ENCODE data around the gene SELENON.

The SELENON gene

DNA sequence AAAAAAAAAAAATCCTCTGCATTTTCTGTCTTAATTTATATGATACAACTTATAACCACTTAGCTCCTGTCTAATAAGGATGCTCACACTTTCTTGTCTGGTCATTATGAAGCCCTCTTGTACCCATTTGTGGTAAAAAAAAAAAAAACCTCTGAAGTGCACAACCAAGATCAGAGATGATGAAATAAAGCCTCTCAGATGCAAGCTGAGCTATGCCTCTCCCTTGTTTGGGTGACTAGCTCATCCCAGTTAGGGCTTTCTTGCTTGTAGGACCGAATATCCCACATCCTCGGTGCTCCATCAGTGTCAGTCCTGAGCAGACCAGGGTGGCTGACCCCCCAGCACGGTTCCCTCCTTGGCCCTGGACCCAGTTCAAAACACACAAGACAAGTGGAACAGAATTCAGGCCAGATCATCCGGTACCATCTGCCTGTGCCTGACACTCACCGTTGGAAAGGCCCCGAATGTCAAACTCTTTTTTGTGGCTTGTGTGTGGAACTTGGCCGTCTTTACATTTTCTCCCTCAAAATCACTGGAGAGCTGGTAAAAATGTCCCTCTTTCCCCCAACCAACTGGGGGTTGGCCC is 6.3 kb upstream of the SELENON start:
- DNase-seq (ENCODE audit: low read depth) = no peak

DNA sequence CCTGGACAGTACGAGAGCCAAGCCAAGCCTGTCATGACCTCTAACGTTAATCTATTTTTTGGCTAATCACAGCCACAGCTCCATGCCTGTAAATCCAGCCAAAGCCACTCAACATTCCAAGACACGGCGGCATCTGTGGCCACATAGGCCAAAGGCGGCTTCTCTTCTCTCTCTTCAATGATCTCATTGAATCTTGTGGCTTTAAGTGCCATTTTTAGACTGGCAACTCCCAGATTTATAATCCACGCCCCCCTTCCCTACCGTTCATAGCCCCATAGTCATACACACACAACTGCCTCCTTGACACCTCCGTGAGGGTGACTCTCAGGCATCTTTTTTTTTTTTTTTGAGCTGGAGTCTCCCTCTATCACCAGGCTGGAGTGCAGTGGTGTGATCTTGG is 5.7 kb upstream of the SELENON start:
- no peak for DNase-seq (ENCODE audit: low read depth)

DNA sequence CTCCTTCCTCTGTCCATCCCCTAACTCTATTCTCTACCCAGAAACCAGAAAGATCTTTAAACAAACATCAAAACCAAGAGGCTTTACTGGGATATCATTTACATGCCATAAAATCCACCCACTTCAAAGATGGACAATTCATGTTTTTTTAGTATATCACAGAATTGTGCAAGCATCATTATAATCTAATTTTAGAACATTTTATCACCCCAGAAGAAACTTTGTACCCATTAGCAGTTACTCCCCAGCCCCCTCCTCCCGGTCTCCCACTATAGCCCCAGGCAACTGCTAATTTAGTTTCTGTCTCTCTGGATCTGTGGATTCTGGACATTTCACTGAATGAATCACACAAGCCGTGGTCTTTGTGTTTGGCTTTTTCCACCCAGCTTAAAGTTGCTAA is 4.8 kb upstream of the SELENON start:
- DNase-seq (ENCODE audit: low read depth) = no peak

DNA sequence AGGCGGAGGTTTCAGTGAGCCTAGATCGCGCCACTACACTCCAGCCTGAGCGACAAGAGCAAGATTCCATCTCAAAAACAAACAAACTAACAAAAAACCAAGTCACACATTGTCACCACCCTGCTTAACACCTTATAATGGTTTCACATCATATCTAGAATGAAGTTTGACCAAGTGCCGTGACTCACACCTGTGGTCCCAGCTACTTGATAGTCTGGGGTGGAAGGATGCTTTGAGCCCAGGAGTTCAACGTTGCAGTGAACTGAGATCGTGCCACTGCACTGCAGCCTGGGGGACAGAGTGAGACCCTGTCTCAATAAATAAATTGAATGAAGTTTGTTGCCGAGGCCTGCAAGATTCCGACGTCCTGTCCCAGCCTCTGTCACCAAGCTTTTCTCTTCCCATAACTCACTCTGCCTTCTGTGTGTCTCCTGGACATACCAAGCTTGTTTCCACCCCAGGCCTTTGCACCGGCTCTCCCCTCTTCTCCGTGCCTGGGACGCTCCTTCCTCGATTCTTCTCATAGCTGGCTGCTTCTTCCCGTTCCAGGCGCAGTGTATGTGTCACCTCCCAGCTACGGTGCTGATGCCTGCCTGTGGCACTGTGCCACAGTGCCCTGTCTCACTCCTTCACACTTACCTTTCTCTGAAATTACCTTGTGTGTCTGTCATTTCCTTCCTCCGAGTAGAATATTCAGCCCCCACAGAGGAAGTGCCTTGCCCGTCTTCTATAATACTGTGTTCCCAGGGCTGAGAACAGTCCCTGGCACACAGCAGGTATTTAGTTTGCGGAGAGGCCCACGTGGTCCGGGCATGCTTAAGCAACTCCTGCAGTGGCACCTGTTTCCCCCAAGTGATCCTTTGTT is 3.8 kb upstream of the SELENON start:
- peak; percentile 39 for DNase-seq (ENCODE audit: low read depth)

DNA sequence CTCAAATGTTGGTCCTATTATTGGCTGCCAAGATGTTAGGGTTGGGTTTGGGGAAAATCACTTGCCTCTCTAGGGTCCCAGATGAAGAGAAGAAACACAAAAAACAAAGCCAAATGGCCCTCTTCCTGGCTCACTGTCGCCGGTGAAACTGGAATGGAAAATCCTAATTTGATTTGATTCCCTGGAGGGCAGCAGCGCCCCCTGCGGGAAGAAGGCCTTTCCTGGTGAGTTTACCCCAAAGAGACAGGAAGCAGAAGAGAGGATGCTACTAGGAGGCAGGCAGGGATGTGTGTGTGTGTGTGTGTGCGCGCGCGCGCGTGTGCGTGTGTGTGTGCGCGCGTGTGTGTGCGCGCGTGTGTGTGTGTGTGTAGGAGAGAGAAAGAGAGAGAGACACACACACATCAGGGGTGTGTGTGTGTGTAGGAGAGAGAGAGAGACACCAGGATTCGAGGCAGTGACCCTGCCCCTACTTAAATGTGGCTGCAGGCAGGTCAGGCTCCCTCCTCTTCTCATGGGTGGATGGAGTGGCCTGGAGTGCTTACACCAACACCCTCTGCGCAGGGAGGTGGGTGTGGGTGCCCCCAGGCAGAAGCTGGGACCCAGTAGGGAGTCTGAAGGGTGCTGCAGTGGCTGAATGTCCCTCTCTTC is 3.1 kb upstream of the SELENON start:
- DNase-seq (ENCODE audit: low read depth) = peak; percentile 57

DNA sequence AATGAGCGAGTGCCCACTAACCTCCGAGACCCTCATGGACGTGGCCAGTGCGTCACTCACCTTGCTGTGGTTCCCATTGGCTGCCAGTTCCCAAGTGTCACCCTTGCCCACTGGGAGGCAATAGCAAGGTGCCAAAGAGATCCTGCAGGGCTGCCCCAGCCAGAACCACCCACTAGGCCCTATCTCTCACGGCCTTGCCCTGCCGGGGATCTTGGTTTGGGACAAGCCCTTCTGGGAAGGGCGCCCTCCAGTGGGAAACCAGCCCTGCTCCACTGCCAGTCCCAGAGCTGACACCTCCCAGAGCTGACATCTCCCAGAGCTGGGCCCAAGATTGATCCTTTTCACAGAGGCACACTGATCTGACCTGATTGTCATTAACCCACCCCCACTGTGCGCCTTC is 2.1 kb upstream of the SELENON start:
- DNase-seq (ENCODE audit: low read depth) = no peak

DNA sequence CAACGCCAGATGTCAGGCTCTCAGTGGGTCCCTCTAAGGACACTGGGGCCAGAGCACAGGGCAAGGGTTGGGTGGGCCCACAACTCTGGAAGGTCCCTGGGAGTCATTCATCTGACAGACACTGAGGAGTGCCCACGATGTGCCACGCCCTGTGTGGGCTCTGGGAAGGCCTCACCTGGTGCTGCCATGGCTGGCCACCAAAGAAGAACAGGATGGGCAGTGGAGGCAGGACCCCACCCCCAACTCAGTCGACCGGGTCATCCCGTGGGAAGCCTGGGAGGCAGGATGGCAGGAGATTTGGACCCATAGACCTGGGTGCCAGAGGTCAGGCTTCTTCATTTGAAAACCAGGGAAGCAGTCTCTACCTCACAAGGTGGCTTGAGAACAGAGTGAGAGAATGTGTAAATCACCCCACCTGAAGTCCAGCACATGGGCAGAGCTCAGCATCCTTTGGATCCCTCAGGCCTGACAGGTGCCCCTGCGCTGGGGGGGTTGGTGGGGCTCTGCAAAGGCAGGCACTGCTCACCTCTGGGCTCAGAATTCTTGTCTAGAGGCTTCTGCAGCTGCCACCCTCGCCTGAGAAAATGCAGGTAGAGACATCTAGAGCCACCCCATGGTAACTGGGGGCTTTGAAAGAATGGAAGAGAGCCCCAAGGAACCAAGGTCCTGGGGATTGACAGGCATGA is 1.2 kb upstream of the SELENON start:
- no peak for DNase-seq (ENCODE audit: low read depth)

DNA sequence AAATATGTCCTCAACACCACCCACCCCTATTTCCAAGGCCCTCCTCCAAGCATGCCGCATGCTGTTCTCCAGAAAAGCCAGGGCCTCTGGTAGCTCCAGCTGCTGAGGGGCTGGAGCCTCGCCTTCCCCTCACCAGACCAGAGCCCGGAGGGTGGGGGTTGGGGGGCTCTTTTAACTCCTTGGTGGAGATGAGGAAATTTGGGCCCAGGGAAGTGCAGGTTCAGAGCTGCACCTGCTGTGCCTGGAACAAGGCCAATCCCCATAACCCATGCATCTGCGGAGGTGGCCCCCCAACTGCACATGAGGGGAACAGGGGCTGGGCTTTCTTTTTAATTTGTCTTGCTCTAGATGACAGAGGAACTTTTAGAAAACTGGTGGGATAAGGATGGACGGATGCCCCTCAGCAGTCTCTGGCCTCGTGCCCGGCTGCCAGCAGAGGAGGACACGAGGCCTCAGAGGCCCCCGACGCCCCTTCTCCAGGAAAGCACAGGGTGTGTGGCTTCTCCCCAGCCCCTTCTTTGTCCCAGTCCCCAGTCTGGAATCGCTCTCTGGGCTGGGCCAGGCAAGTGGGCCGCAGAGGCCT is 550 bp upstream of the SELENON start:
- DNase-seq (ENCODE audit: low read depth) = no peak

DNA sequence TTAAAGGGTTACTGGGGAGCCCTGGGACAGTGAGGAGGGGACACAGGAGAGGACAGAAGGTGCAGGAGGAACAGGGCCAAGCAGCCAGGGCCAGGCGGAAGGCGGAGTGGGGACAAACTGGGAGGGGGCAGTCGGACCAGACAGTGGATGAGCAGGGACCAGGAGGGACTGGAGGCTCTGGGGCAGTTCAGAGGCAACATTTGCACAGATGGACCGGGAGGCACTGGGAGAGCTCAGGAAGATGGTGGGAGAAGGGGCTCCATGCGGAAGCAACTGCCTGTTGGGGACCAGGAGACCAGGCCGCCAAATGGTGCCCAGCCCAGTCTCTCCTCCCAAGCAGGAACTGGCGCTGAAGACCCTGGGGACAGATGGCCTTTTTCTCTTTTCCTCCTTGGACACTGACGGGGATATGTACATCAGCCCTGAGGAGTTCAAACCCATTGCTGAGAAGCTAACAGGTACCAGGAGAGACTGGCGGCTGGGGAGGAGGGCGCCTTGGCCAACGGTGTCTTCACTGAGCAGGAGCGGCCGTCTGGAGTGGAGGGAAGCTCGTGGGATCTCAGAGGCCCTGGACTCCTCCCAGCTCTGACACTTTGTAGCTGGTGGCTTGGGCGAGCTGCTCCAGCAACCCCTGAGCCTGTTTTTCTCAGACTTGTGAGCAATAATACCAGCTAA is 847 bp downstream of the SELENON start:
- DNase-seq (ENCODE audit: low read depth) = no peak

DNA sequence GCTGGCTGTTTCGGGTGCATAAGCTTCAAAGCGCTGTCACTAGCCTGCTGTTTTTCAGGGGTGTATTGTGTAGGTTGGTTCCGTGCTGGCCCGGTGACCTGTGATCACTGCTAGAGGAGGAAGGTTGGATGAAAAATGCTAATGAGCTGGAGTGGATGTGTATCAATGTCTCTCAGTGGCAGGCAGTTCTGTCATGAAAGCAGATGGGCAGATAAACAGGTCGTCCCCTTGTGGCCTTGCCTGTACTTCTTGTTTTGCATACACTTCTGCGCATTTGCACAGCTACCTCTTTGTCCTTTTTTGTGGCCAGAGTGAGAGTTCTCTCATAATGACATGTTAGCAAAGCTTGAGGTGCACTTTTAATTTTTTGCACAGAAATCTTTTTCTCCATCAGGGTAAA is 2.9 kb downstream of the SELENON start:
- DNase-seq (ENCODE audit: low read depth) = no peak

DNA sequence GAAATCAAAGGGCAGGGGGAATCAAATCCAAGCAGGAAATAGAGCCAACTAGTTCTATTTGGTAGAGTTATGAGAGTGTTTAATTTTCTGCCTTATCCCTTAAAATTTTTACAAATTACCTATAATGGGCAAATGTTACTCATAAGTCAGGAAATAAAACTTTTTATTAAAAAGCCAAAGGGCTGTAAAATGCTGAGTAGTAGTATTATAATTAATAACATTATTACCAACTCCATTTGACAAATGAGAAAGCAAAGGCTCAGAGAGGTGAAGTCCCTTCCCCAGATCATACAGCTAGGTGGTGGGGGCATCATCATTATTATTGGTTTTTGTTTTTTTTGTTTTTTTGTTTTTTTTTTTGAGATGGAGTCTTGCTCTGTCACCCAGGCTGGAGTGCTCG is 3.4 kb downstream of the SELENON start:
- DNase-seq (ENCODE audit: low read depth) = no peak

DNA sequence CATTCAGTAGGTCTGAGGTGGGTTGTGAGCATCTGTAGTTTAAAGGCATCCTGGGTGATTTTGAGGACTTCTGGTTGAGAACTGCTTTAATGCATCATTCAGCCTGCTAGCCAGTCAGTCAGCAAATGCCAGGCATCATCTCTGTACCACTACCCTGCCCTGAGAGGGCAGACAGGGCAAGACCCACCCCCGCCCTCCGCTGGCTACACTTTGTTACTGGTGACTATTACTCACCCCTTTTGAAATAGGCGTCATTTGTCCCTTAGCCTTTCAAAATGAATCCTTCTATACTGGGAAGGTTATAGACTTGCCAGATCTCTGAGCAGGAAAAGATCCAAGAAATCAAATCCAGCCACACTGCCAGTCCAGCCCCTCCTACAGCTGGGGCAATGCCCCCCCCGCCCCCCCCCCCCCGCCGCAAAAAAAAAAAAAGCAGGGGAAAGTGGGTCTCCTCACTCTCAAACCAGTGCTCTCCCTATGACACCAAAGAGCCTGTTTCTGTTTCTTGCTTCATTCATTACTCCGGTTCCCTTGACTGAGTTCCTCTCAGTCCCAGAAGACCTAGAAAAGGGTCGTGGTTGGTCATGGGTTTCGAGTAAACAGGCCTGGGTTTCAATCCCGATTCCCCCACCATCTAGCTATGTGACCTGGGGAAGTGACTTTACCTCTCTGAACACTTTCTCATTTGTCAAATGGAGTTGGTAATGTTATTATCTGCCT is 4.4 kb downstream of the SELENON start:
- no peak for DNase-seq (ENCODE audit: low read depth)

DNA sequence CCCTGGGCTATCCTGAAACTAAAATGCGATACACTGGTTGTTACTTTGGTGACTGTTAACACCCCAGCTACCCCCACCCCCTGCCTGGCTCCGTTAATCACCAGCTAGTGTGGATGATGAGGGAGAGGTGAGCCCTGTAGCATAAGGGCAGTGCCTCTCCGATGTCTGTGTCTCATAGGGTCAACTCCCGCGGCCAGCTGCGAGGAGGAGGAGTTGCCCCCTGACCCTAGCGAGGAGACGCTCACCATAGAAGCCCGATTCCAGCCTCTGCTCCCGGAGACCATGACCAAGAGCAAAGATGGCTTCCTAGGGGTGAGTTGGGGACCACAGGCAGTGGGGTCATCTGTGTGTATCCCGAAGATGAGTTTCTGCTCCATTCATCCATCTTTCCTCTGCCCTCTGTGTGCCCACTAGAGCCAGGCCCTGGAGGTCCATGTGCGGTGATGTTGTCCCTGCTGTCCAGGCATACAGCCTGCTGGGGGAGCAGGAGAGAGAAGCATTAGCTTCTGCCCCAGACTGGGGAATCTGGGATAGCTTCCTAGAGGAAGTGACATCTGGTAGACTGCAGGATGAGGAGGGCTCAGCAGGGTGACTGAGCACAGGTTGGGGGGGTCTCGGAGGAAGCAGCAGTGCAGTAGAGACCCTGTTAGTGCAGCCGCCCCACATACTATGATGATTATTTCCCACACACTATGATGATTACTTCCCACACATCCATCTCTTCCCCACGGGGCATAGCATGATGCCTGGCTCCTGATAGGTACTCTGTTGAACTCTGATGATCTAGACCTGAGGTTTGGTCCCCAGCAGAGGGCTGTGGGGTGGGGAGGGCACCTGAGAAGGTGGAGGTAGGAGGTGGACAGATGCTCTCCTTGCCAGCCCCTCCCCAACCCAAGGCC is 5.2 kb downstream of the SELENON start:
- no peak for DNase-seq (ENCODE audit: low read depth)

DNA sequence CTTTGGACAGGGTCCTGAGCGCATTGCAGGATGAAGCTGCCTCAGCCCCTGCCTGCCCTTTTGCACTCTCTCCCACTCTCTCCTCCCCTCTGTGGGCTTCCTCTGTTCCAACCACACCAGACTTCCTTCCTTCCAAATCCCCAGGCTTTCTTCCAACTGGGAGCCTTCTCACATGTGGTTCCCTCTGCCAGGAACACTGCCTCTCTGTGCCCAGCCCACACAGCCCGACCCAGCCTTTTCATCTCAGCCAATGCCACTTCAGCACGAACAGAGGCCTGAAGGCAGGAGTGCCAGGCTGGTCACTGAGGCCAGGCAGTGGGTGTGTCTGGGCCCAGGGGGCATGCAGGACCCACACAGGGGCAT is 5.9 kb downstream of the SELENON start:
- DNase-seq (ENCODE audit: low read depth) = no peak

DNA sequence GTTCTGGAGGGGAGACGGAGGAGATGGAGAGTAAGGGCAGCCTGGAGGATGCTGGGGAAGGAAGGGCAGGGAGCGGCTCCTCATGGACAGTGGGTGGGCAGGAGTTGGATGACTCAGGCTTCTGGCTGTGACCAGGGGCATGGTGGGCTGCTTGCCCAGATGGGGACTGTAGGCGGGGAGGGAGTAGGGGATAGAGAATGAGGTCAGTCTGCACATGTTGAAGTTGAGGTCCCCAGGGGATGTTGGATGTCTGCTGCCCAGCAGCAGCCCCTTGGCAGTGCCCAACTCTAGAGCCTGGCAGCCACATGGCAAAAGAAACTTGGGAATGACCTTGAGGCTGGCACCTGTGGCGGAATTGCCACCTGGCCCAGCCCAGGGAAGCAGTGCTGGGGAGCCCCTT is 6.4 kb downstream of the SELENON start:
- no peak for DNase-seq (ENCODE audit: low read depth)

DNA sequence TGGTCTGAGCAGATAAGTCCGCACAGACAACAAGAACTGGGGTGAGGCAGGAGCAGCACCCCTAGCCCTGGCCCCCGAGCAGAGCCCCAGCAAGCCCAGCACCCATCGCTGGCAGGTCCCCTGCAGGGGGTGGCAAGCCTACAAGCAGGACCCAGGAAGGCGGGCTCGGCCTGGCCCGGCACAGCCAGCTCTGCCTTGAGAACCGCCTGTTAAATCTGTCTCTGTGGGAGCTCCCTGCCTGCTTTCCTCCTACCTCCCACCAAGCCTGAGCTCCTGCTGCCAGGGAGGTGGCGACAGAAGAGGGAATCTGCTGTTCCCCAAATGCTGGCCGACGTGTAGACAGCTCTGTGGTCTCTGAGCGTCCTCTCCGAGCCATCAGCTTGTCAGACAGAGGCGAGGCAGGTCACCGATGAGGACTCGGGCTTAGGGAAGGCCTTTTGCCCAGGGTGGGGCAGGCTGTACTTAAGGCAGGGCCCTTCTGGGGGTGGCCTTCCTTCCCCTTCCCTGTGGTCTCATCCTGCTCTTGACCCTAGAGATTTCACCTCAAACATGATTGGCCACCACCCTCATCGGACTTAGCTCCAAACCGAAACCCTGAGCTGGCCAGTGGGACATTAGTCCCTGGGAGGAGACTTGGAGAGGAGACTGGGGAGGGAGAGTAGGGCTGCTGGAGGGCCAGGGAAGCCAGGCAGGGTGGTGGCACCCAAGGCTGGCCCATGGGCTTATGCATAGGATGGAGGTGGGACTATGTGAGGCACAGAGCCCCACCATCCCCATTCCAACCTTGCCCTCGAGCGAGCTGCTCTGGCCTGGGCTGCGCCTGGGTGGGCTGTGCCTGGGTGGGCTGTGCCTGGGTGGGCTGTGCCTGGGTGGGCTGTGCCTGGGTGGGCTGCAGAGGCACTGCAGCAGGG is 7.7 kb downstream of the SELENON start:
- DNase-seq (ENCODE audit: low read depth) = no peak

DNA sequence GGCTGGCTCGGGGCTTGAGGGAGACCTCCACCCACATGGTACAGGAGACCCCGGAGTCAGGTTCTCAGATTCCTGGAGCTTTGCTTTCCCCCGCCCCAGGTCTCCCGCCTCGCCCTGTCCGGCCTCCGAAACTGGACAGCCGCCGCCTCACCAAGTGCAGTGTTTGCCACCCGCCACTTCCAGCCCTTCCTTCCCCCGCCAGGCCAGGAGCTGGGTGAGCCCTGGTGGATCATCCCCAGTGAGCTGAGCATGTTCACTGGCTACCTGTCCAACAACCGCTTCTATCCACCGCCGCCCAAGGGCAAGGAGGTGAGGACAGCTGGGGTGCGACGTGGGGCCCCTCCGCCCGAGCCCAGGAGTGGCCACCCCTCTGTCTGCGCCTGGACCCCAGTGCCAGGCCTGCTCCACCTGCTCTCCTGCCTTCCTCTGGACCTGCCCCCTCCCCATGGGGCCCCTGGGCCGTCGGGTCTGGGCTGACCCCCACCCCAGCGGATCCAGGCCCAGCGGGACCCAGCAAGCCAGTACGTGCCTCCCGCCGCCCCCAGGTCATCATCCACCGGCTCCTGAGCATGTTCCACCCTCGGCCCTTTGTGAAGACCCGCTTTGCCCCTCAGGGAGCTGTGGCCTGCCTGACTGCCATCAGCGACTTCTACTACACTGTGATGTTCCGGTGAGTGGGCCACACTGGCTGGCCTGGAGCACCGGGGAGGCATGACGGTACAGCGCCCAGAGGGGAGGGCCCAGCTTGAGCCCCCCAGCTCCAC is 8.7 kb downstream of the SELENON start:
- no peak for DNase-seq (ENCODE audit: low read depth)

DNA sequence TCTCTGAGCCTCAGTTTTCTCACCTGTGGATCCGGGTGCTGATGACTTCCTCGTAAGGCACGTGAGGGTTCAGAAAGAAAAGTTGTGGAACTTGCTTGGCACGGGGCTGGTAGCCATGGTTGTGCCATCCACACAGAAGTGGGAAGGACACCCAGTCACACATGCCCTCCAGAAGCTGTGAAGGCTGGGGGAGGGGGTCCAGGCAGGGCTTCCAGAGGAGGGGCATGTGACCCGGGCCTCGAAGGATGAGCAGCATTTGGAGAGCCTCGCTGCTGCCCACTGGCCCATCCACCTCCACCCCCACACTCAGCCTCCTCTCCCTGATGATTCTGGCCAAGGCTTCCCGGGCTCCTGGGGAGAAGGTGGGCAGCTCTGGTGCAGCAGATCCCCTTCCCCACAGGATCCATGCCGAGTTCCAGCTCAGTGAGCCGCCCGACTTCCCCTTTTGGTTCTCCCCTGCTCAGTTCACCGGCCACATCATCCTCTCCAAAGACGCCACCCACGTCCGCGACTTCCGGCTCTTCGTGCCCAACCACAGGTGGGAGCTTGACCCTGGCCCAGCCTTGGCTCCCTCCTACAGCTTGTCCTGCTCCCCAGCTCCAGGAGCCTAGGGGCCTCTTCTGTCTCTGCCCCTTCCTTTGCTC is 9.4 kb downstream of the SELENON start:
- no peak for DNase-seq (ENCODE audit: low read depth)
